ENCODE results near the gene CCL14. TPM values are rescaled to one million over a fixed set of nuclear protein-coding genes. Genes with fewer than 3 reads are reported as not detected.

Gene CCL14
- total and polyA plus RNA-seq, 2 of the 13 experiments (the other 11 are each of a cell fraction or from before 2014, with no cell fraction given), result 1.1 to 1.7 TPM

GRCh38 chr17:36001110-36001771, 14.7 kb upstream of the CCL14 start, which contains the start of gene CCL15 (continued):
- no peak; the same call in 1 of the 2 replicates for TF ChIP-seq CTCF (CRISPR knock-in tag; IDR thresholded peaks at IDR 0.05)
- TF ChIP-seq GZF1 (CRISPR knock-in tag; IDR thresholded peaks at IDR 0.05), result no peak
- TF ChIP-seq ZSCAN22 (CRISPR knock-in tag; IDR thresholded peaks at IDR 0.05), result no peak
- TF ChIP-seq ZFP36L2 (CRISPR knock-in tag; IDR thresholded peaks at IDR 0.05), result no peak
- 0 out of 2 replicates have a peak, but pooled peaks have one; percentile 15 for TF ChIP-seq ZNF263 (CRISPR knock-in tag; IDR thresholded peaks at IDR 0.05)
- TF ChIP-seq GATAD1 (CRISPR knock-in tag; IDR thresholded peaks at IDR 0.05), result no peak
- TF ChIP-seq PITX1 (CRISPR knock-in tag; IDR thresholded peaks at IDR 0.05), result no peak
- TF ChIP-seq RFXAP (CRISPR knock-in tag; IDR thresholded peaks at IDR 0.05; ENCODE audit: borderline replicate concordance), result no peak
- TF ChIP-seq BCL6 (CRISPR knock-in tag; IDR thresholded peaks at IDR 0.05), result no peak
- no peak for TF ChIP-seq RFX1 (IDR thresholded peaks at IDR 0.05)
- no peak for TF ChIP-seq ARID5B (CRISPR knock-in tag; IDR thresholded peaks at IDR 0.05)
- no peak for TF ChIP-seq MTF2 (CRISPR knock-in tag; IDR thresholded peaks at IDR 0.05; ENCODE audit: borderline replicate concordance)
- TF ChIP-seq CCAR2 (optimal IDR thresholded peaks at IDR 0.05; ENCODE audit: low read depth, low read length), result no peak
- TF ChIP-seq PRMT3 (CRISPR knock-in tag; IDR thresholded peaks at IDR 0.05; ENCODE audit: borderline replicate concordance, low read depth), result no peak
- no peak for TF ChIP-seq GFI1 (CRISPR knock-in tag; IDR thresholded peaks at IDR 0.05; ENCODE audit: borderline replicate concordance)
- 0 out of 2 replicates have a peak, but pooled peaks have one; percentile 2 for TF ChIP-seq MED1 (CRISPR knock-in tag; IDR thresholded peaks at IDR 0.05)
- no peak for TF ChIP-seq MTA3 (CRISPR knock-in tag; IDR thresholded peaks at IDR 0.05)
- no peak for TF ChIP-seq ZNF251 (CRISPR knock-in tag; IDR thresholded peaks at IDR 0.05)
- no peak for TF ChIP-seq ZFP1 (CRISPR knock-in tag; IDR thresholded peaks at IDR 0.05)
- TF ChIP-seq ZSCAN20 (CRISPR knock-in tag; IDR thresholded peaks at IDR 0.05; ENCODE audit: borderline replicate concordance), result no peak
